ENCODE data around the gene SLC9C1.

SLC9C1 gene

DNA sequence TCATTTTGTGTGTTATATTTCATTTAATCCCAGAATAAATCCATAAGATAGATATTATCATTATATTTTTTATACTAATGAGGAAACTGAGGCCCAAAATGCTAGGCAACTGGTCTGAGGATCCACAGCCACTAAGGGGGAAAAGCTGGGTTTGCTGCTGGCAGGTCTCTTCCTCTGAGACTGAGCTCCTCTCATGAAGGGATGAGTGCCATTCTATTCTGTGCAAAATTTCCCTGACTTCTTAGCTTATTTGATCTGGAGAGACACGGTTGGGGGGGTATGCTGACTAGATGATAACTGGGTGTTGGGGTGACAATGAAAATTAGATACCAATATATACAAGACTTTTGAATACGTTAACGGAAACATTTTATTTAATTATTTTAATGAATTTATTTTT is 162.9 kb downstream of the SLC9C1 start:
- no peak for DNase-seq (ENCODE audit: low read depth)

DNA sequence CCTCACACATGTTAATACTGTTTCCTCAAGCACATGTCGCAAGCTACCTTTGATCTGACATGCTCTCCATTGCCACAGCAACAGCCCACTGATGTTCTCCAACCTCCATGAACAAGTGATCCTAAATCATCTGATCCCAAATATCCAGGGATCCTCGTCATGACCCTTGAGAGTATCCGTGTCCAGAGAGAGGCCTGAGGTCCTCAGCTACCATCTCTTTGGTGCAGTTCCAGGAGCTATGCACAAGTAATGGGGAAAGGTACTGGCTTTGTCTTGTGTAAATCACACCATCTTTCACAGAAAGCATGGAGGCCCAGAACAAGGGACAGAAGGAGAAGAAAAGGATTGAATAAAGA is 163.4 kb downstream of the SLC9C1 start:
- DNase-seq (ENCODE audit: low read depth) = no peak

DNA sequence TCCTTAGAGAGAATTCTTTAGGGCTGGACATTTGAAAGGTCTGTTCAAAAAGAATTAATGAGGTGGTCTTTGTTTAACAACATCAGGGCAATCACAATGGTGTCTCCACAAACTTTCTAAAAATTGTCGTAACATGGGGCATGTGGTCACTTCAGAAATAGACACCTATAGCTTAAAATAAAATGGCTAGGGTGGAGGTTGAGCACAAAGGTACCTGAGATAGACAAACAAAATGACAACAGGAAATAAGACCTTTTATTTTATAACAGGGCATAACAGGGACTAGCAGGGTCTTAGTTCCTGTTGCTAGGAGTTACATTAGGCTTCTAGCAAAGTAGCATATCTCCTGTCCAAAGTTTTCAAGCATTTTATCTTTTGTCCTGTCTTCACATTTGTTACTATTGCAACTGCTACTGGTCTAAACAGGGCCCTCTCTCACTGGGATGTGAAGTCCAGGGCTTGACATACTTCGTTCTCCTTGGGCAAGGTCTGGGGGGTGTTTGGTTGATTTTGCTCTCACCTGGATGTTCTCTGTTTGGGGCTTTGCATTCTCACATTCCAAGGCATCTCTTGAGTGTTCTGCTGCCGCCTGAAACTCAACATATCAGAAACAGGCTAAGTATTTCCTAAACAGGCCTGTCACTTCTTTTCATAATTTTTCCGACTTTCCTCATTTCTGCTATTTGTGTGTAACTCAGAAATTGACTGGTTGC is 163.9 kb downstream of the SLC9C1 start:
- no peak for DNase-seq (ENCODE audit: low read depth)

DNA sequence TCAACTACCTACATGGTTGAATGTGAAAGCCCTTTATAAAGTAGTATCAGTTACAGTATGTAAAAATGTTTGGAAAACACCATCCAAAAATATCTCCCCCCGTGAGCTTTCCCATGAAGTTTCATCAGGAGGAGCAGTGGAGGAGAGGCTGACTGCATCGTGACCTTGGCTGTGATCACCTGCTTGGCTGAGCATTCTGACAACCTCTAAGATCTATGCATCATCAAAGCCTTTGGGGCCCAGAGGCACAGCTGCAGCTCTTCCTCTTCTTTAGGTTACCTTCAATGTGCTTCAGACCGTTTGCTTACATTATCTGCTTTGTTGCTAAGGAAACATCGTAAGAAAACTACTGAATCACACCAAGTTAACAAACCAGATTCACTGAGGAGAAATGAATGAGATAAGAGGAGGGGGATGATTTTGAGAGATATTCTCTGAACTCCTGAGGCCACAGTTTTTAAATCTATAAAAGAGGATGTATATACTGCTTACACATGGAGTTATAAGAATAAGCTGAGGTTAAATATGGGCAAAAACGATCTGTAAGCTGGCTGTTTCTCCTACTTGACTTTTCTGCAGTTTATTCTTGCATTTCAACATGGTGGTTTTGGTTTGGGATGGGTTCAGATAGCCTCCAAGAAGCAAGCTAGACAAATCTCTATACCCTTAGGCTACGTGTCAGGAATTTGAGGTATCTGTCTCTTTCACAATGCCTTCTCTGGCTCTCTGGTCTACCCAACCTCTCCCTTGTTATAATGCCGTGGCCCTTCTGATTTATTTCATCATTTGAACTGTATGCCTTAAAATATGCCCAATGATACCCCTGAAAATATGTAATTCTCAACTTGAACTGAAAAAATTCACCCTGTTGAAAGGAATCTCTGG is 164.9 kb downstream of the SLC9C1 start:
- DNase-seq (ENCODE audit: low read depth) = no peak

DNA sequence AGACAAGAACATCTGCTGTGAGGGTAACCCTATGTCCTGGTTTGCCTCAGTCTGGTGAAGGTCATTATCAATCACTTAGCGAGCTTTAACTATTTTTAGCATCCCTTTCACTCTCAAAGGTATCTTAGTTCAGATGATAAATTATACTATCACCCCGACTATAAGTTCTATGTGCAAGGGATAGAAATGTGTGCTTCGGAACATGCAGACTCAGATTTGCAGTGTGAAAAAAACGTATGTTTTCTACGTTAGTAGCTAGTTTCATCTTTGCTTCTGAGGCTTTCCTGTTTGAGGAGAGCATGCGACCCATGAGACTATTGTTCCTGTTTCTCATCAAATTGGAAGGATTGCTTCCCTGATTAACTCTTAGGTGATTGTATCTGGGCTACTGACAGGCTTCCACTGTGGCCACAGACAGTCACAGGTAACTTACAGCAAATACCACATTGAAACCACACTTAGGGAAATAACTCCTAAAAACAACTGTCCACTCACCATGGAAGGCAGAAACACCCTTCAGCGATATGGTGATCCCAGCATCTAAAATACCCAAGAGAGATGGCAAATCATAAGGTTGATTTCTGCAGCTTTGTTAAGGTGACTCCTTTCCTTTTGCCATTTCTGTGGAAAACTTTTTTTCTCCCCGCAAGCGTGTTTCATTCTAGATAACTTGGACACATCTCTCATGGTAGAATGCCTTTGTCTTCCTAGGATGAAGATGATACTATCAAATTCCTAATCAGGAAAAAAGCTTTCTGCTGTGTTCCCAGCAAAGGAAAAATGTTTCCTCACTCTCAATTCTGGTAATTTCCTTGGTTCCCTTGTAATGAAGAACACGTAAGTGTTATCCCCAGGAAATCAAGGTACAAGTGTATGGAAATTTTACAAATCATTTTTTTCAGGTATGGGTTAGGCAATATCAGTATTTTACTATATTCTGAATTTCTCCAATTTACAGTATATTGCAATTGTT is 166.2 kb downstream of the SLC9C1 start:
- no peak for DNase-seq (ENCODE audit: low read depth)

DNA sequence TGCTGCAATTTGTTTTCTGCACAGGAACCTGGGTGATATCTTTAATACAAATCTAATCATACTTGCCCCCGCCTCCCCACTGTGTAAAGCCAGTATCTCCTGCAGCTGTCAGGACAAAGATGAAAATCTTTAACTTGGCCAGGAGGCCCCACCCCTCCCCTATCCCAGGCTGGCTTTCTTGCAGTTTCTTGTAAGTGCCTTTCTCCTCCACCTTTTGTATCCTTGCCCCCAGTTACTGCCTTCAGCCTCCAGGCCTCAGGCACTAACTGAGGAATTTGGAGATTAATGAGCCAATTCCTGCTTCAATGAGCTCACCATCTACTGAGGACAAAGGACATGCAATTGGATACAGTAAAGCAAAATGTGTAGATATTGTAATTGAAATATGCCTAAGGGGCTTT is 167.5 kb downstream of the SLC9C1 start:
- no peak for DNase-seq (ENCODE audit: low read depth)

DNA sequence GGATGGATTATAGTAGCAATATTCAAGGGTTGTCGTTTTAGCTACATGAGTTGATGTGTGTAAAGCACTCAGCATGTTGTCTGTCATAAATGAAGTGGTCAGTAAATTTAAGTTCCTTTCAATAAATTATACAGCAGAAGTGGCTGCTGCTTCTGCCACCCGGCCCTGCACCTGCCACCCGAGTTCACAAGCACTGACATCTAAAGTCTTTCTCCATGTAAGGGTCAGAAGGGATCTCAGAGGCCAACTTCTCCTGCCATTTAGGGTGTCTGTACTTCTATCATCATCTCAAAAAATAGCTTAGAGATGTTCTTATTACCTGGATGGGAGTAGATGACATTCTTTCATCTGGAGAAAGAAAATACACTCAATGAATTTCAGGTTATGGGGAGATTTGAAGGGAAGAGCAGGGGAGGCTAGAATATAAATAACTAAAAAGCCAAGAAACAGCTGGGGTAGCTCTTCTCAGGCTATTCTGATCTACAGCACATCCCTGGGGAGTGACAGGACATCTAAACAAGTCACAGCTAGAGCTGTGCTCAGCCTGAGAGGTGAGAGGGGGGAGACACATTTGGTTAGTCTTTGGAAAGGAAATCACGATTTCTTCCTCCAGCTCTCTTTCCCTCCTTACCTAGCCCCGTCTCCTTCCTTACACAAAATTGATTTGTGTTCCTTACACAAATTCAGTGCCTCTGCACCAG is 169.0 kb downstream of the SLC9C1 start:
- DNase-seq (ENCODE audit: low read depth) = no peak

DNA sequence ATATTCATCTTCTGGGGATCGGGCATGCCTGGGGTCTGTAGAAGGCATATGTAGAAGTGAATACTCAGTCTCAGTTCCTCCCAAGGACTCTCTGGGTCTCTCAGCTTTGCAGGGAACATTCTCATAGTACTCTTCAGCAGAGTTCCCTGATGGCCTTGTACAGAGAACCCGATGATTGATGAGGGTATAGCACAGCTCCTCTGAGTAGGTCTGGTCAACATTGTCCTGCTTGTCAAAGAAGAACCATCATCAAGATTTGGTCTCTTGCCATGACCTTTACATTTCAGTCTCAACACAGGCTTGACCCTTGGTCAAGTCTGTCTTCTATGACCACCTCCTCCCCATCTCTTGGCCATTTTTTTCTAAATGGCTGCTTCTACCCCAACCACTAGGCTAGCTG is 170.5 kb downstream of the SLC9C1 start:
- no peak for DNase-seq (ENCODE audit: low read depth)

DNA sequence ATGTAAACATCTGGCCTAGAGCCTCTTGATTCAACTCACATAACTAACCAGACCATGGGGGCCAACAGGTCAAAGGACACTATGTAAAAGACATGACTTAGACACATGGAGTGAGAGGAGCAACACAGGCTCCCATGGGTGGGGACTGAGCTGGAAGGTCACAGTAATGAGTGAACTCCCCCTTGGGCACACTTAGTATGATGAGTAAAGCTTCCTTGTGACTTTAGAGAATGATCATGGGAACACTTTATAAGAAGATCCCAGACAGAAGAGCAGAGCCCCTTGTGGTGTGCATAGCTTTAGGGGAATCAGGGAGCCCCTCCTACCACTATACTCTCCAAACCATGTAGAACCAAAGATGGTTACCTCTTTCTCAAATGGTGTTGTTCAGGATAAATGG is 171.1 kb downstream of the SLC9C1 start:
- no peak for DNase-seq (ENCODE audit: low read depth)

DNA sequence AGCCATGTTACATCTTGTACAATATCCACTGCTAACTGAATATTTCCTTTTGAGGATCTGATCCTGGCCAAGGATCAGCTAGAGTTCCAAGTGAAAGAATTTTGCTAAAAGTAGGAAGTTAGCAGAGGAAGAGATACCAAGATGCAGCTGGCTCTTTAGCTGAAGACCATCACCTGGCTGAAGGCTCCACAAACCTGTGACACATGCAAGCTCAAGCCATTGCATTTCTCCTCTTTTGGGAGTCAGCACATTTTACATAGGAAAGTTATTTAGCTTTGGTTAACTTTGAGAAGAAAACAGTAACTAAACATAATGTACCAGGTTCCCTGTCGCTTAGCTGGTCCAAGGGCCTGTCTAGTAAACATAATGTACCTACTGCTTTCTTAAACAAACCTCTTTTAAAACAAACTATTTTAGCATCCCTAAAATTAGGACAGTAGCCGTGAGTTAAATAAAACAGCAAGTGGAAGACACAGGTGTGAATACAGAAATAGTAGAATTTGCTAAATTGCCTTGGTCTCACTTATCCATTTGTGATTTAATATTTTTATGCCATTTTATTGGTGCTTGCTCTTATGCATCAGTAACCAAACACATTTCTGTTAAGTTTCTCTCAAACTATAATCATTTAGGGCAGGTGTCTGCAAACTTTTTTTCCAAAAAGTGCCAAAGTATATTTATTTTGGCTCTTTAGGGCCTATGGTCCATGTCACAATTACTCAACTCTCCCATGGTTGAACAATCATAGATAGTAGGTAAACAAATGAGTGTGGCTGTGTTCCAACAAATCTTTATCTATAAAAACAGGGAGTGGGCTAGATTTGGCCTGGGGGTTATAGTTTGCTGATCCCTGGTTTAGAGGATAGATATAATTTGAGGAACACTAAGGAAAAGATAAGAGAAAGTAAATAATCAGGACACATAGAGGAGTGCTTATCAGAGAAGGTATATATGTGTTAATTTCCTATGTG is 172.2 kb downstream of the SLC9C1 start:
- no peak for DNase-seq (ENCODE audit: low read depth)

DNA sequence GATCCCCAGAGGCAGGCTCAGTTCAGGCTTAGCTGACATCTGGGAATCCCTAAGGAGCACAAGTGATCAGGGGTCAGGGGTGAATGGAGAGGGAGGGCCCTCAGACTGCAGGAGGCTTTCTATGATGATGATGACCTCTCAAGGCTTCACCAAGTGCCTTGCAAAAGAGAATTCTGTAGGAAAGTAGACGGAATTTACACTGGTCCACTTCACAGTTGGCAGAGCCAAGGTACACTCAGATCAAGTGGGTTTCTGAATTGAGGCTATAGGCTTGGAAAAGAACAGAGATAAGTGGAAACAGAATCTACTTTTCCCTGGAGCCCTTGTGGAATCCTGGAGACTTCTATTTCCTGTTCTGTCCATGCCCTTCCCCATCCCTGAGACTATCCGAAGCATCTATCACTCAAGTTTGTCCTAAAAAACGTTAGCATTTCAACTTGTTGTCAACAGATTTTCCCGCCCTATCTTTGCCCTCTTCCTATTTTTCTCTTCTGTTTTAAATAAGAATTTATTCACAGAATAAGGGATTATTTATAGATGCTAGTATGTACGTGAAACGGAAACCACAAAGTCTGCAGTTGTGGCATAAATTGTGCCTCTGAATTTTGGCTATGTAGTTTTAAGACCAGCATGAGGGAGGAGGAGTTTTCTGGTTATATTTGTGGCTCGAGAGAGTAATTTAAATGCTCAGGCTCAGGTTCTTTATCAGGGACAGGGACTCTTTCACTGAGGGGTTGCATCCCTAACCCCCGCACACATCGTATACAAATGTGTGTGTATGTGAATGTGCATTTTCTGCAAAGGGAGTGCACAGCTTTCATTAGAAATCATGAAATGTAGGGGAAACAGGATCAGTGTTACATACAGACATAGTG is 173.8 kb downstream of the SLC9C1 start:
- no peak for DNase-seq (ENCODE audit: low read depth)

DNA sequence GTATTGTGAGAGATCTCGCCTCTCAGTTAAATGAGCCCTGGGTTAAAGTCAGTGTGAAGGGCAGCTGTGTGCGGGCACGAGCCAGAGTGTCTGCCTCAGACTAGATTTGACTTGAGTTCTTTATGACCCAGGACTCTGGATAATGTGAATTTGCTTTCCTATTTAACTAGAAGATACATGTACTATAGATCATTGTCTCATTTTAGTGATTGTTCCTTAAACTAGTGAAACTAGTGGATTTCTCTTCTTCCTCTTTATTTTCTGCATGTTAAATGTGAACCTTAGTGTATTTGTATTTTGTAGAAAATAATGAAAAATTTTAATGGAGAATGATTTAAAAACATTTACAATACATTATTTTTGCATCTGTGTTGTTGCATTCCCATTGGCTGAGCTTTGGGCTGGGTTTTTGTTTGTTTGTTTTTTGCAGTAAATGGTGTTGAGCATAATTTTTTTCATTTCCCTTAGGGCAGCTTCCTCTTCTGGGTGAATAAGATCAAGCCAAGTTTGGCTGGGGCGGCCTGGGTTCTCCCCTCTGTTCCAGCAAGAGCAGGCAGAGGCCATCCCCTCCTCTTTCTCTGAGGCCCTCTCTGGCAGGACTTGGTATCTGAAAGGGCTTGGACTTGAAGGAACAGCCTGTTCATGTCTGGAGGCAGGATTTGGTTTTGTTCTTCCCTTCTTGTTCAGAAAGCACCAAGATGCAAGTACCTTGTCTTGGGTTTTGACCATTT is 176.0 kb downstream of the SLC9C1 start:
- no peak for DNase-seq (ENCODE audit: low read depth)

DNA sequence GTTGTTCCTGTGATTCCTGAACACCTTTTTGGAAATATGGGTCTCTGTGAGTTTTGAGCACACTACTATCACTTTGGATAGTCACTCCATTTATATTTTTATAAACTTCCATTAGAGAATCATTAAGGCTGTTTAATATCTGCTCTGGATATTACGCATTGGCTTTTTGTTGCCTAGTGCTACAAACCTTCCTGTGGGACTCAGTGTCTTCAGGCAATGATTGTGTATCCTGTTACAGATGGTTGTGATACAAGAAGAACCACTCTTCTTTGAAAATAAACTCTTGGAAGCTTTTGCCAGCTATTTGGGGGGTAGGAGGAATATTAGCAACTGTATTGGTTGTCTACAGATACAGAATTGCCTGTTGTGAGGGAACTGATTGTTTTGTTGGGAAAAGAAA is 176.6 kb downstream of the SLC9C1 start:
- no peak for DNase-seq (ENCODE audit: low read depth)

DNA sequence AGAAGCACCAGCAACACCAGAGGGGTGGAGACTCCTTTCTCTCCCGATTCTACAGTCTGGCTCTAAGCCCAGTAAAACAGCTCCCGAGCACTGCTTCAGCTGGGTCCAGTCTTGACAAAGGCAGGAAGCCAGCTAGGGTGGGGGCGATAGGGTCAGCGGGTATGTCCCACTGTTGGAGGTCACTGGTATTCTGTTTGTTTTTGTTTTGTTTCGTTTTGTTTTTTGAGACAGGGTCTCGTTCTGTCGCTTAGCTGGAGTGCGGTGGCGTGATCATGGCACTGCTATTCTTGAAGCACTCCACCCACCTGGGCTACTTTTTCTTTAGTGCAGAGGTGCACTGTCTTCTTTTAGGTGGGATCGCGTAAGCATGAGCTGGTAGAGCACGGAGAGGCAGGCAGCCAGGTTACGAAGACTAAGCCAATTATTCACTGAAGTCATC is 177.2 kb downstream of the SLC9C1 start:
- DNase-seq (ENCODE audit: low read depth) = no peak

DNA sequence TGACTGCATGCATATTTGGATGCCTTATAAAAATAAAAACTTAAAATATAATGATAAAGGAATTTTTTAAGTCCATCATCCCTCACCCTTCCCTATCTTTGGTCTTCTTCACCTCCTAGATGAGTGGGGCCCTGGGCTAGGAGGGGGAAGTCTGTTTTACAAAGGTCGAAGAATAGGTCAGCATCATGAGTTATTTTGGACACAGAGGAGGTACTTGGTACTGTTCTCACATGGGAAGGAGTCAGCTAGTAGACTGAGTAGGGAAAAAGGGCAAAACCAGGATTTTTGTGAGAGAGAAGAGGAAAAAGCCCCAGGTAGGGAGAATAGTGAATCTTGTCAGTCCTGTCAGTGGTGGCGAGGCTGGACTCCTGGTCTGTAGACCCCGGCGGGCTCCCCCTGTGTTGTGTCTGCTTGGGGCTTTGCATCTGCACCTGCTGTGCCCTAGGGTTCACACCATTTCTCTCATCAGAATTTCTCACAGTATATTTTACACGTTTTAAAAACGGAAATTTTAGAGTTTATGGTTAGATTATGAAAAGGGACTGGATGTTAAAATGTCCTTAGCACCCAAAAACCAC is 178.1 kb downstream of the SLC9C1 start:
- DNase-seq (ENCODE audit: low read depth) = no peak

DNA sequence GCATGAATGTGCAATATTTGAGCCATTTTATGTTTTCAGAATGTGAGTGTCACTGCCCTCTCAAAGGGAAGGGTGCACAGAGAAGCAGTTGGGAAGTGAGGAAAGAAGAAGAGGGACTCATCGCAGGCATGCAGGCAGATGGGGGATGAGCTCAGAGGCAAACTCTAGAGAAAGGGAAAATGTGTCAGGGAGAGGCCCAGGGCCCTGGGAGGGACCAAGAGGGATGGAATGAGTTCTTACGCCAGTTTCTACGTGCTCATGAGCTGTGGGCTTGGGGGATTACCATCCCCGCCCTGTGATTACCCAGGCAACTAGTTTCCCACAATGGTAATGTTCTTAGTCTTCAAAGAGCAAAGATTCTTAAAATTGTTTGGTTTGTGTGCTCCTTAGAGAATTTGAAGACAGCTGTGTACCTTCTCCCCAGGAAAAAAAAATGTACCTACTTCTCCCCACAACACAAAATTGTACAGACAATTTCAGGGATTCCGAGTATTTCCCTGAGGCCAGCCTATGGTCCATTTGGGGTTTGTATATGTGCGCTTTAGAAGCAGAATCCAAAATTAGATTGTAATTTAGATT is 178.8 kb downstream of the SLC9C1 start:
- no peak for DNase-seq (ENCODE audit: low read depth)

DNA sequence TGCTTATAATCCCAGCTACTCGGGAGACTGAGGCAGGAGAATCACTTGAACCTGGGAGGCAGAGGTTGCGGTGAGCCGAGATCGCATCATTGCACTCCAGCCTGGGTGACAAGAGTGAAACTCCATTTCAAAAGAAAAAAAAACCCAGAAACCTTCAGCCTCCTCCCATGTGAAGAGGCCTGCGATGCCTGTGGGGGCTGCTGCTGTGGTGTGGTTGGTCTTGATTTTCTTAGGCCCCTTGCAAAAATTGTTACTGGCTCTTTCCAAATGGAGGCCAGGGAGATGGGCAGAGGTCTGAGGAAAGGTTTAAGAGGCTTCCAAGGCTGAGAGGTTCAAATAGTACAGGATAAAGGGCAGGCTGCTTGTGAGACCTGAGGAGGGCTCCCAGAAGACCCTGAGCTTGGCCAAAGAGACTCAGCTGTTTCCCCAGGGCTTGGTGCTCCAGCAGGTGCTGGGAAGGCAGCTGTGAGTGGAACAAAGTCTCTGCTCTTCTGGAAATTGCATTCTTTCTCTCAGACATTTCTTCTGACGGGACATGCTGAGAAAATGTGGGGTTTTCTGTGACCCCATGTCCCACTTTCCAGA is 179.3 kb downstream of the SLC9C1 start:
- no peak for DNase-seq (ENCODE audit: low read depth)

Data from HS-27A (cell line).